ENCODE data around the gene ZNF683.

DNA sequence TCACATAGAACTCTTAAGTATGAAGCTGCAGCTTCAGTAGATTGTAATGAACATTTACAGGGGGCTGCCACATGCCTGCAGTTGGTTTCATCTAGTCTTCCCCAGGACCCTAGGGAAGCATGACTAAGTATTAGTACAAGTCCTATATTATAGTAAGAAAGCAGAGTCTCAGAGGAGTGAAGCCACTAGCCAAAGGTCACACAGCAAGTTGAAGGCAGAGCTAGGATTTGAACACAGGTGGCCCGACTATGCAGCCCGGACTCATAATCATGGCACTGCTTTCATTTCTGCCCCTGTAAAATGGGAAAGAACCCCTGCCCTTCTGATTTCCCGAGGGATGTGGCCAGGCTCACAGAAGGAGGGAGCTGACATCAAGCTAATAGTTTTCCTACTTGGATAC lies 10.2 kb downstream of the ZNF683 start:
- TF ChIP-seq, protein P1, sequence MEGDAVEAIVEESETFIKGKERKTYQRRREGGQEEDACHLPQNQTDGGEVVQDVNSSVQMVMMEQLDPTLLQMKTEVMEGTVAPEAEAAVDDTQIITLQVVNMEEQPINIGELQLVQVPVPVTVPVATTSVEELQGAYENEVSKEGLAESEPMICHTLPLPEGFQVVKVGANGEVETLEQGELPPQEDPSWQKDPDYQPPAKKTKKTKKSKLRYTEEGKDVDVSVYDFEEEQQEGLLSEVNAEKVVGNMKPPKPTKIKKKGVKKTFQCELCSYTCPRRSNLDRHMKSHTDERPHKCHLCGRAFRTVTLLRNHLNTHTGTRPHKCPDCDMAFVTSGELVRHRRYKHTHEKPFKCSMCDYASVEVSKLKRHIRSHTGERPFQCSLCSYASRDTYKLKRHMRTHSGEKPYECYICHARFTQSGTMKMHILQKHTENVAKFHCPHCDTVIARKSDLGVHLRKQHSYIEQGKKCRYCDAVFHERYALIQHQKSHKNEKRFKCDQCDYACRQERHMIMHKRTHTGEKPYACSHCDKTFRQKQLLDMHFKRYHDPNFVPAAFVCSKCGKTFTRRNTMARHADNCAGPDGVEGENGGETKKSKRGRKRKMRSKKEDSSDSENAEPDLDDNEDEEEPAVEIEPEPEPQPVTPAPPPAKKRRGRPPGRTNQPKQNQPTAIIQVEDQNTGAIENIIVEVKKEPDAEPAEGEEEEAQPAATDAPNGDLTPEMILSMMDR (IDR thresholded peaks at IDR 0.05) = no peak
- TF ChIP-seq POLR2A (IDR thresholded peaks at IDR 0.05) = no peak

All from body of pancreas (tissue), 4 donors.